Measurements from ENCODE around the gene ITGA5. TPM values are rescaled to one million over a fixed set of nuclear protein-coding genes. Genes with fewer than 3 reads are reported as not detected.

Gene ITGA5
- total and polyA plus RNA-seq, 9 of the 15 experiments (the other 6 are each of a cell fraction or from before 2014, with no cell fraction given), result 9.1 to 82.1 (median 47.4) TPM

DNA sequence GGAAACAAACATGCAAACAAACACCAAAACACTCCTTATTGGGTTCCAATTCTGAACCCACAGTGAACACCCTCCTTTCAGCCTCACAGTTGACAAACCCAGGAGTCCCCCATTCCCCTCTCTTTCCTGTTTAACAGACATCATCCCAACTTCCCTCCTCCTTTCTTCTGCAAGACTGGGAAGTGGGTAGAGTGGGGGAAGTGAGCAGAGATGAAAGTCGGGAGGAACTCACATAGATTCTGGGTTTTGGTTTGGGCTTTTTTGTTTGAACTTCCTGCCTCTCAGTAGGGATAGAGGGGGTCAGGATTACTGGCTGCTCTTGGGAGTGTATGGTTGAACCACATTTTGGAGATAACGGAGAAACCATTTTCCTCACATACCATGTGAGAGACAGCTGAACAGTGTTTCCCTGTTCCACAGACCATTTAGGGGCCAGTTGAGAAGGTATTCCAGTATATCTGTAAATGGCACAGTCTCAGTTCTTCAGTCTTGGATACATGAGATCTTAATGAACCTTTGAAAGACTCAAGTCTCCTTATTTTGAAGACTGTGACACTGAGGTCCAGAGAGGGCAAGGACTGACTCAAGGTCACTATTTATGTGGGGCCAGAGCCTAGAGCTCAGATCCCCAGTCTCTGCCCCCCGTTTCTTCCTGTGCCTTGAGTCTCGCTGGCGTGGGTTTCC, 50.9 kb downstream of the ITGA5 start (continued):
- 0 out of 2 replicates have a peak, but pooled peaks have one; percentile 31 for TF ChIP-seq HES1 (IDR thresholded peaks at IDR 0.05; ENCODE audit: low read depth)
- TF ChIP-seq CBX8 (IDR thresholded peaks at IDR 0.05; ENCODE audit: borderline replicate concordance, extremely low read depth, low read depth, low read length, poor library complexity, severe bottlenecking), result no peak
- TF ChIP-seq HDAC1 (IDR thresholded peaks at IDR 0.05), result peak in 1 of 2 experiments; percentile 26; a peak in 1 of 4 replicates
- peak; percentile 37; the same call in 1 of the 2 replicates for TF ChIP-seq PTRF (tag; IDR thresholded peaks at IDR 0.05)
- TF ChIP-seq MTA1 (IDR thresholded peaks at IDR 0.05; ENCODE audit: borderline replicate concordance), result 0 out of 2 replicates have a peak, but pooled peaks have one; percentile 13
- no peak for TF ChIP-seq ARID3A (IDR thresholded peaks at IDR 0.05; ENCODE audit: borderline replicate concordance, low read depth, low read length)
- TF ChIP-seq SMARCA5 (IDR thresholded peaks at IDR 0.05), result 0 out of 2 replicates have a peak, but pooled peaks have one; percentile 49
- TF ChIP-seq DEAF1 (CRISPR knock-in tag; IDR thresholded peaks at IDR 0.05), result no peak
- TF ChIP-seq SUPT5H (IDR thresholded peaks at IDR 0.05), result no peak
- no peak for TF ChIP-seq ZNF408 (CRISPR knock-in tag; IDR thresholded peaks at IDR 0.05; ENCODE audit: low read depth)
- no peak for TF ChIP-seq MLX (CRISPR knock-in tag; conservative IDR thresholded peaks at IDR 0.05)
- no peak for TF ChIP-seq CC2D1A (IDR thresholded peaks at IDR 0.05)
- TF ChIP-seq RFX1 (IDR thresholded peaks at IDR 0.05), result no peak
- 0 out of 2 replicates have a peak, but pooled peaks have one; percentile 33 for TF ChIP-seq PHF8 (IDR thresholded peaks at IDR 0.05; ENCODE audit: borderline replicate concordance, low read length)
